Calu3 (cell line): ENCODE results near the gene KIFAP3. TPM values are rescaled to one million over a fixed set of nuclear protein-coding genes. Genes with fewer than 3 reads are reported as not detected.

Experiments used
- BruUV-seq: library from RNA; stranded (reverse); fragments of 400-500 nt; replicated peaks from 2 replicates; lab custom pipeline; 2021; lab: Mats Ljungman, UMichigan
- CTCF ChIA-PET: fragments of 300-600 bp; sonication (Branson Sonifier 250); formaldehyde crosslinking; loops from one replicate; lab custom pipeline; 2022; ENCODE audit warnings: antibody characterized with exemption; lab: Charles Lee
- DNase-seq: peaks from one replicate; pipeline ENCODE4 v3.0.0; 2022
- H3K27ac Mint-ChIP-seq: one replicate; pipeline ENCODE4 v1.8.0; 2022; ENCODE audit warnings: mixed read lengths; ENCODE audit not compliant: unreplicated experiment
- H3K27me3 Mint-ChIP-seq: one replicate; pipeline ENCODE4 v1.8.0; 2022; ENCODE audit warnings: mixed read lengths; ENCODE audit not compliant: unreplicated experiment
- H3K36me3 Mint-ChIP-seq: one replicate; pipeline ENCODE4 v1.8.0; 2022; ENCODE audit warnings: mild to moderate bottlenecking, moderate library complexity, mixed read lengths; ENCODE audit not compliant: insufficient read depth, unreplicated experiment
- H3K4me1 Mint-ChIP-seq: one replicate; pipeline ENCODE4 v1.8.0; 2022; ENCODE audit warnings: mild to moderate bottlenecking, low read depth, mixed read lengths; ENCODE audit not compliant: unreplicated experiment
- H3K4me3 Mint-ChIP-seq: one replicate; pipeline ENCODE4 v1.8.0; 2022; ENCODE audit warnings: mild to moderate bottlenecking, low read depth, moderate library complexity, mixed read lengths; ENCODE audit not compliant: unreplicated experiment
- H3K9me3 Mint-ChIP-seq: one replicate; pipeline ENCODE4 v1.8.0; 2022; ENCODE audit warnings: low read depth, mixed read lengths; ENCODE audit not compliant: unreplicated experiment
- CTCF ChIP-seq: fragments of 200-600 bp; IDR thresholded peaks from one replicate; pipeline ENCODE4 v1.8.0; 2022; ENCODE audit warnings: antibody characterized with exemption; ENCODE audit not compliant: unreplicated experiment
- intact Hi-C: fragments of 100-400 bp; cut with micrococcal nuclease; formaldehyde crosslinking; loops from one replicate; pipeline ENCODE4 v1.10.0; 2022; ENCODE audit not compliant: unreplicated experiment
- total RNA-seq: library from RNA; stranded (reverse); gene quantifications from 2 replicates; pipeline ENCODE4 v1.2.3, GENCODE V29; 2022

The KIFAP3 gene
- total RNA-seq, 1 experiment from 2014 or later, result 16.2 TPM

GRCh38 chr1:169945181-169945580 is 129.3 kb downstream of the KIFAP3 start:
- Mint-ChIP-seq H3K4me3 (no peak overlapping the region), H3K27ac (no peak overlapping the region), H3K9me3 (no peaks in the 10 kb centered on the region), H3K27me3 (no peaks in the 10 kb centered on the region), H3K4me1 (no peaks in the 10 kb centered on the region), H3K36me3 (no peaks in the 10 kb centered on the region)
- no peak for TF ChIP-seq CTCF
- CTCF ChIA-PET, result interaction anchor here (0.6 kb wide), 1 partner anchor 785 kb away, joined by 8 read pairs; no protein-coding TSS in a partner anchor
- no TSS peak for BruUV-seq
- intact Hi-C loops, result no loop called here
- DNase-seq, result no peak

GRCh38 chr1:169944621-169945020 is 129.9 kb downstream of the KIFAP3 start:
- intact Hi-C loops, result no loop called here
- BruUV-seq, result no TSS peak
- Mint-ChIP-seq H3K27me3 (no peaks in the 10 kb centered on the region), H3K36me3 (no peaks in the 10 kb centered on the region), H3K9me3 (no peaks in the 10 kb centered on the region), H3K4me1 (no peaks in the 10 kb centered on the region), H3K27ac (no peak overlapping the region), H3K4me3 (no peak overlapping the region)
- no peak for TF ChIP-seq CTCF
- no peak for DNase-seq
- CTCF ChIA-PET, result interaction anchor here (0.6 kb wide), 1 partner anchor 786 kb away, joined by 8 read pairs; no protein-coding TSS in a partner anchor

- Mint-ChIP-seq H3K9me3 (no peaks in the 10 kb centered on the region), H3K36me3 (no peaks in the 10 kb centered on the region), H3K27ac (no peak overlapping the region), H3K4me3 (no peak overlapping the region), H3K4me1 (no peaks in the 10 kb centered on the region), H3K27me3 (no peaks in the 10 kb centered on the region)
- BruUV-seq, result no TSS peak
- intact Hi-C loops, result no loop called here
- no peak for TF ChIP-seq CTCF
- CTCF ChIA-PET, result no interaction called here
- DNase-seq, result no peak
These were observed 130.4 kb downstream of the KIFAP3 start for GRCh38 chr1:169943963-169944526.

- H3K9me3 Mint-ChIP-seq, result no peaks in the 10 kb centered on the region
- no peak for DNase-seq
- H3K4me1 Mint-ChIP-seq, result no peaks in the 10 kb centered on the region
- TF ChIP-seq CTCF, result no peak
- H3K4me3 Mint-ChIP-seq, result no peak overlapping the region
- H3K36me3 Mint-ChIP-seq, result no peaks in the 10 kb centered on the region
- CTCF ChIA-PET, result interaction anchor here (0.6 kb wide), 1 partner anchor 643 kb away, joined by 3 read pairs; no protein-coding TSS in a partner anchor
- H3K27ac Mint-ChIP-seq, result no peak overlapping the region
- no peaks in the 10 kb centered on the region for H3K27me3 Mint-ChIP-seq
- no TSS peak for BruUV-seq
- intact Hi-C loops, result no loop called here
These were observed 132.3 kb downstream of the KIFAP3 start for GRCh38 chr1:169941982-169942830.
